ENCODE measurements around the gene TPRX1.

GRCh38 chr19:47779524-47780214 is 24.7 kb downstream of the TPRX1 start:
- TF ChIP-seq POLR2AphosphoS5 (IDR thresholded peaks at IDR 0.05; ENCODE audit: borderline replicate concordance, low read depth, low read length) (no peak), EZH2 (IDR thresholded peaks at IDR 0.05) (no peak), FOXP2 (optimal IDR thresholded peaks at IDR 0.05; ENCODE audit: control extremely low read depth, extremely low read length, insufficient read depth) (no peak)

All from SK-N-MC (cell line).